ENCODE data around the gene TM2D3.

GRCh38 chr15:101692801-101693598 is 40.8 kb upstream of the TM2D3 start:
- TF ChIP-seq CTCF (IDR thresholded peaks at IDR 0.05; ENCODE audit: low read depth, low read length) (no peak), EZH2phosphoT487 (IDR thresholded peaks at IDR 0.05; ENCODE audit: low read depth) (no peak)
